Prostate gland (tissue), 2 donors: ENCODE results near the gene IQCE.

Experiments
- POLR2AphosphoS5 ChIP-seq: sonication (generic); formaldehyde crosslinking; IDR thresholded peaks from one replicate; pipeline ENCODE4 v1.6.1; 2017; ENCODE audit warnings: antibody characterized with exemption
- TF ChIP-seq, protein P1 (sequence below), 4 experiments: fragments of 200-600 bp in 2 of 4; fragments of 450-650 bp in 2 of 4; sonication (generic) in 2 of 4; IDR thresholded peaks; 1 replicate in 3 of 4; 2 replicates in 1 of 4; pipeline ENCODE4 v1.5.1; 2016 to 2019; ENCODE audit warnings: antibody characterized with exemption in 4 of 4, mild to moderate bottlenecking in 2 of 4, moderate library complexity in 2 of 4

- TF ChIP-seq POLR2AphosphoS5: no peak
- TF ChIP-seq, protein P1, sequence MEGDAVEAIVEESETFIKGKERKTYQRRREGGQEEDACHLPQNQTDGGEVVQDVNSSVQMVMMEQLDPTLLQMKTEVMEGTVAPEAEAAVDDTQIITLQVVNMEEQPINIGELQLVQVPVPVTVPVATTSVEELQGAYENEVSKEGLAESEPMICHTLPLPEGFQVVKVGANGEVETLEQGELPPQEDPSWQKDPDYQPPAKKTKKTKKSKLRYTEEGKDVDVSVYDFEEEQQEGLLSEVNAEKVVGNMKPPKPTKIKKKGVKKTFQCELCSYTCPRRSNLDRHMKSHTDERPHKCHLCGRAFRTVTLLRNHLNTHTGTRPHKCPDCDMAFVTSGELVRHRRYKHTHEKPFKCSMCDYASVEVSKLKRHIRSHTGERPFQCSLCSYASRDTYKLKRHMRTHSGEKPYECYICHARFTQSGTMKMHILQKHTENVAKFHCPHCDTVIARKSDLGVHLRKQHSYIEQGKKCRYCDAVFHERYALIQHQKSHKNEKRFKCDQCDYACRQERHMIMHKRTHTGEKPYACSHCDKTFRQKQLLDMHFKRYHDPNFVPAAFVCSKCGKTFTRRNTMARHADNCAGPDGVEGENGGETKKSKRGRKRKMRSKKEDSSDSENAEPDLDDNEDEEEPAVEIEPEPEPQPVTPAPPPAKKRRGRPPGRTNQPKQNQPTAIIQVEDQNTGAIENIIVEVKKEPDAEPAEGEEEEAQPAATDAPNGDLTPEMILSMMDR (IDR thresholded peaks at IDR 0.05): no peak
These were observed 43.1 kb downstream of the IQCE start for GRCh38 chr7:2601907-2602306.
